Adipose tissue (tissue), 3 donors: Measurements from ENCODE around the gene NEDD4L. TPM values are rescaled to one million over a fixed set of nuclear protein-coding genes. Genes with fewer than 3 reads are reported as not detected.
"Not testable (repeated sequence)": the region's sequence is repeated elsewhere in the genome, so short reads cannot be mapped to it uniquely, and the experiment has no call there.

Experiments
- H3K27ac ChIP-seq: one replicate; pipeline ENCODE4 v1.5.1; 2013; ENCODE audit warnings: low read depth, low read length
- WGBS, 3 donors: extraction: QIAGEN DNeasy Blood & Tissue Kit; methylation state at CpG; one replicate each; pipeline ENCODE4 v1.1.7; 2013; 5-methylcytosine and 5-hydroxymethylcytosine counted together
- polyA plus RNA-seq, 3 donors: library from polyadenylated mRNA; stranded (reverse); fragments of 200-250 nt; gene quantifications; one replicate each; pipeline ENCODE4 v1.2.3, GENCODE V29; 2013
- donor health status: healthy with polysubstance abuse.
- donor health status: Bipolar disorder and iron deficiency.
- donor health status: healthy.

The NEDD4L gene
- polyA plus RNA-seq, 3 donors = 12.7 to 77.3 (median 23.7) TPM

DNA sequence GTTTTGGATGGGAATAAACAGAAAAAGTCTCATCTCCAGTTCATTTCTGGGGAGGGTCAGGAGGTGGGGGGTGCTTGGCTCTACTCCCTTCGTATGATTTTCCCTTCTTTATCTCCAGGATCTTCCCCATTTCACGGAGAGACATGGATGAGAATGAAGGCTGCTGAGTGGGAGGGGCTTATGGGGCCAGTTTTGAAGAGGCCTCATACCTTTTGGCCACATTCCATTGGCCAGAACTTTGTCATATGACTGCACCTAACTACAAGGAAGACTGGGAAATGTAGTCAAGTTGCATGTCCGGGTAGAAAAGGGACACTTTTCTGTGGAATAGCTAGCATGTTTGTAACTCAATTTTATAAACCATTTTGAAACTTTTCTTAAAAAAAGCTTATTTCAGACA lies 117.6 kb downstream of the NEDD4L start:
- 63 to 78% (median 64%) methylated on average over 3 of the region's 3 CpGs for WGBS, 3 donors
- no peak overlapping the region for H3K27ac ChIP-seq

DNA sequence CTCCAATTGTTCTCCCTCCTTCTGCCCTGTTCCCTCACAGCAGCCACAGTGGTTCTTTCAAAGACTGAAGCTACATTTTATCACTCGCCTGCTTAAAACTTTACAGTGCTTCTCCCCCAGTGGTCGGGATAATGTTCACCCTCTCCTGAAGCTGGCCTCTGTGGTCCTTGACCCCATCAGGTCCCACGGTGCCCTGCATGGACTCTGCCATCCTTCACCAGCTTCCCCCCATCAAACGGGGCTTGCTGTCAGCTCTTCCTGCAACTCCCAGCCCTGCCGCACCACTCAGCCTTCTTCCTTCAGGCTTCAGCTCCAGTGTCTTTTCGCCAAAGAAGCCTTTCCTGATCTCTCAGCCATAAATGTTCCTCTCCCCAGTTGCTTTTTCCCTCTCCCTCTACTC lies 118.1 kb downstream of the NEDD4L start:
- WGBS, 3 donors = 84 to 85% (median 85%) methylated on average over 6 of the region's 6 CpGs
- no peak overlapping the region for H3K27ac ChIP-seq

DNA sequence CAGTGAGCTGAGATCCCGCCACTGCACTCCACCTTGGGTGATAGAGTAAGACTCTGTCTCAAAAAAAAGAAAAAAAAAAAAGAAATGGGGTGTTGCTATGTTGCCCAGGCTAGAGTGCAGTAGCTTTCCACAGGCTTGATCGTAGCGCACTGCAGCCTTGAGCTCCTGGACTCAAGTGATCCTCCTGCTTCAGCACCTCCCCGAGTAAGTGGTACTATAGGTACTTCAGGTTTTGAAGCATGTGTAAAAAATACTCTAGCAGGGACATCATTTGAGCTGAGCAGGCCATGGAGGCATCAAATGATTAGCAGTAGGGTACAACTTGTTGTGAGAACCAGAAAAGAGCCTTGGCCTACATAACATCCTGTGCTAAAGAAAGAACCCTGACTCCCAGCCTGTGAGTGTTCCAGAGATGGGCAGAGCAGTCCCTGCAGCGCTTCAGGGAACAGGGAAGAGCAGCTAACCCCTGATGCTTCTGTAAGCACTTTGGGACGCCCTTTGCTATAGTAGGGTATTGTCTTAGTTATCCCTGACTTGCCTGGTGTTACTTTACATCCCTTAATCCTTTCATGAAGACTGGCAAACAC lies 119.1 kb downstream of the NEDD4L start:
- H3K27ac ChIP-seq = no peak overlapping the region
- 96 to 97% (median 97%) methylated on average over 6 of the region's 6 CpGs for WGBS, 3 donors

DNA sequence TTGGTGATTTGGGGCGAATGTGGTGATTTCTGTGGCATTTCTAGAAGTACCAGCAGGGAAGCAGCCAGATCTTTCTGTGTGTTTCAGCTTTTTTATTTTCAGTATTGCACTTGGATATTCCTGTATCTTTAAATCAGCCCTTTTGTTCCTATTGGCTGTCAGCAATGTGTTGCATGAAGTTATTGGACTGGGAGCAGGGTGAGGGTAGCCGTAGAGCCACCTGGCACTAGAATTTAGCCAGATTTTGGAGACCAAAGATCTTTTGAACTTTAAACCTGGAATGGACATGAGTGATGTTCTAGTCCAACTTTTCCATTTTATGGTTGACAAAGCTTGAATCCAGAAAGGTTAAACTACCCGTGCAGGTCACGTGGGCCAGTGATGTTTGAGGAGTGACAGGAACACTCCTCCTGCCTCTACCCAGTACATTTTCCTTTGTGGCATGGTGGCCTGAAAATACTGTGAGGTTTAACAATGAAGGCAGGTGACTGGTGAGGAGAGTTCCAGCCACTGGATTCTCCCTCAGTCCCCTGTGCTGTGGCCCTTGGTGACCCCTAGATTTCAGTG lies 122.3 kb downstream of the NEDD4L start:
- no peak overlapping the region for H3K27ac ChIP-seq
- WGBS, 3 donors = 87 to 94% (median 89%) methylated on average over 4 of the region's 4 CpGs

DNA sequence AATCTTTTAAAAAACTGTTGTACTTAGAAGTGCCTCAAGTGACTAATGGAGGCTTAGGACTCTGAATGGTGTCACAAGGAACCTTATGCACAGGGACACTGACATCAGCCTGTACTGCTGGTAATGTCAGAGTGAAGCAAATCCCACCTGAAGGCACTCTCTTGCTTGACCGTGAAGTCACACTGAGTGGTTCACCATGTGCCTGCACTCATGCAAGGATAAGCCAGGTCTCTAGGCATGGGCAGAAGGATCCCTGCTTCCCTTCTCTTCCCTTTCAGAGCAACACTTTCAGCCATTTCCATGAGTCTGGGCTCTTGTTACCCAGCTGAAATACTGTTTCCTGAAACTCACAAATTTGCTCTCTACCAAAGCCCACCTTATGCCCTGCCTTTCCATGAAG lies 123.0 kb downstream of the NEDD4L start:
- 89 to 93% (median 91%) methylated on average over 1 of the region's 1 CpG for WGBS, 3 donors
- no peak overlapping the region for H3K27ac ChIP-seq

DNA sequence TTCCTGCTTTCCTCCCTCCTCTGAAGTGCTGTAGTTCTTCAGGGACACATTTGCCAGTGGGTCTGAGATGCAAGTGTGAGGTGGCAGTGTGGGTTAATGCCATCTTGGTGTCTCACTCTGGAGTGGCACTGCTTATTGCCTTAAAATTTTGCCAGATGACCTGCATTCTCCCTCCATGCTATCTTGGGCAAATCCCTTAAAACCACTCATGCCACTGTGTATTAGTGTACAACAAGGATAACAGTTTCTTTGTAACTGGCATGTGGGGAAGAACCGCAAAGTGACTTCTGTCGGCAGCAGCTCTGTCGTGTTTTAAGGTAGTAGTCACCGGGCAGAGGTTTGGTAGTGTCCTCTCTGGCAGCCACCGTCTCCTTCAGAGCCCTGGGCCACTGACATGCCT lies 124.2 kb downstream of the NEDD4L start:
- H3K27ac ChIP-seq = no peak overlapping the region
- WGBS, 3 donors = 82 to 98% (median 96%) methylated on average over 5 of the region's 5 CpGs

DNA sequence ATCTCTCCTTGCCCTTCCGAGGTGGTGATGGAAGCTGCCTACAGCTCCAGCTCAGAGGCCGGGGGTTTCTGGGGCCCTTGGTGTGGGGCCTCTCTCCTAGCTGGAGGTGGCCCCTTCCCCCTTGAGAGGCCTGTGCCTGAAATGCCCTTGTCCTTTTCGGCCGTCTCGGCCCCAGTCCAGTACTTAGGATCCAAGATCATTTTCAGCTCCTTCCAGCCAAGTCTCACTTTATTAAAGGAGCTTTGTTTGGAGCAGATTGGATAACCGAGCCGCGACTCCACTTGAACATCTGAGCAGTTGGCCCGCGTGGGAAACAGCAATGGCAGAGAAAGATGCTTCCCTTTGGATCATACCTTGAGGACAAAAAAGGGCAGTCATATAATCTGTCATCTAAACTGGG lies 125.0 kb downstream of the NEDD4L start:
- WGBS, 3 donors = 93 to 97% (median 94%) methylated on average over 10 of the region's 10 CpGs
- H3K27ac ChIP-seq = no peak overlapping the region

DNA sequence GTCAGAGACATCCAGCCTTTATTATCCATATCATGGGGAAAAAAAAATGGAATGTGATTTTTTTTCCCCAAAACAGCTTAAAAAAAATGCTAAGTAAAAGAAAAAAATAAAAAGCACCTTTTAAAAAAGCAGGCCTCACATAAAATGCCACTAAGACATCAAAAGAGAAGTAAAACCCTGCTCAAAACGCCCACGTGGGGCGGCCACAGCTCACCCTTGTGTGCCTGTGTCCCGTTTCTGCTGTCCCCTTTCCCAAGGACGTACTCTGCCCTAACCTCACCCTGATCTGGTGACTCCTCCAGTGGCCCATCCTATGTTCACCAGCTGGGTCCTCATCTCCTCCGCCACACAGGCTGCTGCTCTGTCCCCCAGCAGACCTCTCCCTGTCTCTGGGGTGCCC lies 125.4 kb downstream of the NEDD4L start:
- 86 to 94% (median 90%) methylated on average over 6 of the region's 6 CpGs for WGBS, 3 donors
- H3K27ac ChIP-seq = no peak overlapping the region

DNA sequence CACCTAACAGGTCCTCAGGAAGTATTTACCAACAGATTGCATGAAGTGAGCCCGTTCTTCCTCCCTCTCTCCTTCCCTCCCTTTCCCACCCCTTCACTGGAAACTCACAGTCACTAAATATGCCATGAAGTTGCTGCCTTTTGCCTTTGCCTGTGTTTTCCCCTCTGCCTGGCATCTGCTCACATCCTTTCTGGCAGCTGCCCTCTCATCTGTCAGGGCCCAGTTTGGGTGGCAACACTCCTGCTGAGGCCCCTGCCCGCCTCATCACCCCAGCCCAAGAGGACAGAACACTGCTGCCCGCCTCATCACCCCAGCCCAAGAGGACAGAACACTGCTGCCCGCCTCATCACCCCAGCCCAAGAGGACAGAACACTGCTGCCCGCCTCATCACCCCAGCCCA lies 126.0 kb downstream of the NEDD4L start:
- not testable (repeated sequence) for H3K27ac ChIP-seq
- WGBS, 3 donors = 88 to 93% (median 90%) methylated on average over 2 to 3 of the region's 5 CpGs

DNA sequence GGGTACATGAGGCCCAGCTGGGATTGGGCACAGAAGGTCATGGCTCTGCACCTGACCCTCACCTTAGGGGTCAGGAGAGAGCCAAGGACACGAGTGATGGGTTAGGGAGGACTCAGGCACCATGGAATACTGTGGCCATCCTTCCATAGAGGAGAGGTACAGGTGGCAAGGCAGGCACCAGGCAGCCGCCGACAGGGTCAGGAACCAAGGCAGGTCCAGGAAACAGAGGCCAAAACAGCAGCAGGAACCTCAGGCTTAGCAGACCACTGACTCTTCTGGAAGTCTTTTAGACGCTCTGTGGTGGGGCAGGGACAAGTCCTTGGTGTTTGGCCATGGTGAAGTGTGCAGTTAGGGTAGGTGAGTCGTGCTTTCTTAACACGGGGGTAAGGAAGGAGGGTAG lies 128.0 kb downstream of the NEDD4L start:
- H3K27ac ChIP-seq = no peak overlapping the region
- WGBS, 3 donors = 93 to 97% (median 96%) methylated on average over 6 of the region's 6 CpGs

DNA sequence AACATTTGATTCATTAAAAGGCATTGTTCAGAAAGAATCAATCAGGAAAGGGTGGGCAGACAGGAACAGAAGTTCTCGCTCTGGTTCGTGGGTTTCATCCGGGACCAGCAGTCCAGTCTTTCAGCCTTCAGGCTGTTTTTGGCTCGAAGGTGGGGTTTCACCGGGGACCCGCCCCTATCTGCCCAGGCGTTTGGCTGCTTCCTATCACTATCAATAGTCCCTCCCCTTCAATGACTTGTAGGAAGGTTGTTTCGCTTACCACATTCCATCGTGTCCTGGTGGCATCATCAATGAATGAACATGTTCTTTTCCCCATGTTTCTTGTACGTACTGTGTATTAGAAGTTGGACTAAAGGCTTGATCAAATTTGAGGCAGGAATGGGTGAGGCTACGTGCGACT lies 130.3 kb downstream of the NEDD4L start:
- no peak overlapping the region for H3K27ac ChIP-seq
- 85 to 90% (median 87%) methylated on average over 12 of the region's 12 CpGs for WGBS, 3 donors

DNA sequence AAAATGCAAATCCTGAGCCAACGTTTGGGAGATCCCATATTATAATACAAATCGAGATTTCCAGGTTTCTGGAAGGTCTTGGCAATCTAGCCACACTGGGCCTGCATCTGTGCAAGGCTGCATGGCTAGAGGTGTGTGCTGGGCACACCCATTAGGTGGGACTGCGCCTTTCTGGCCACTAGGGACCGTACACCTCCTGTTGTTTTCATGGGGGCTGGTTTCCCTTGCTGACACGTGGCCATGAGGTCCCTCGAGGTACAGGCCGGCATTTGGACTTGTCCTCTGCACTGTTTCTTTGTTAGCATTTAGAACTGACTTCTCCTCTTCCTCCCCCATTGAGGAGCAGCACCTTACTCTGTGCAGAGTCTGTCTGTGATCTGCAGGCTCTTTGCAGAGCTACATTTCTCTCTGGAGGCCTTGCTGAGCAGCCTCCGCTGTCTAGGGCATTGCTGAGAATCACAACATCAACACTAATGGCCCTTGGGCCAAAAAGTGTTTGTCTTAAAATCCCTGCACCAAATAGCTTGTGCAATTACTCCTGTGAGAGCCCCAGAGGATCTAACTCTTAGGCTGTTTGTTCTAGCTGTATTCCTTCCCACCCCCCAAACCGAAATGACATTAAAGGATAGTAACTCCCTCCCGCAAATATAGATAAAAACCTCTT lies 131.2 kb downstream of the NEDD4L start:
- WGBS, 3 donors = 63 to 76% (median 67%) methylated on average over 10 of the region's 10 CpGs
- H3K27ac ChIP-seq = no peak overlapping the region

DNA sequence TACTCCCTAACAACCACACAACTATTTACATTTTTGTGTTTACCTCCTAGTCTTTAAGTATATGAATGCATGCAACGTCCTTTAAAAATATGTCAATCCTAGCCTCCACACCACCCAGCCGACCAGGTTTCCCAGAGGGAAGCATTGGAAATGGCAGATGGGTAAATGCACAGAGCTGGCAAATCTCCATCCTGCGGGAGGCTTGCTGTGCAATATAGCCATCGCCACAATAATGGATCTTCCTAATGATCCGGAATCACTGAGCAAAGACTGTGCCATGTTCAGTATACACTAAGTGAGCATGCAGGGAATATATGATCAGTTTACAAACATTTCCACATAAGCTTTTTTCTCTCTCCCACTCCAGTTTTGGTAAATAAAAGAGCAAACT lies 131.8 kb downstream of the NEDD4L start:
- no peak overlapping the region for H3K27ac ChIP-seq
- WGBS, 3 donors = 82 to 83% (median 82%) methylated on average over 5 of the region's 5 CpGs

DNA sequence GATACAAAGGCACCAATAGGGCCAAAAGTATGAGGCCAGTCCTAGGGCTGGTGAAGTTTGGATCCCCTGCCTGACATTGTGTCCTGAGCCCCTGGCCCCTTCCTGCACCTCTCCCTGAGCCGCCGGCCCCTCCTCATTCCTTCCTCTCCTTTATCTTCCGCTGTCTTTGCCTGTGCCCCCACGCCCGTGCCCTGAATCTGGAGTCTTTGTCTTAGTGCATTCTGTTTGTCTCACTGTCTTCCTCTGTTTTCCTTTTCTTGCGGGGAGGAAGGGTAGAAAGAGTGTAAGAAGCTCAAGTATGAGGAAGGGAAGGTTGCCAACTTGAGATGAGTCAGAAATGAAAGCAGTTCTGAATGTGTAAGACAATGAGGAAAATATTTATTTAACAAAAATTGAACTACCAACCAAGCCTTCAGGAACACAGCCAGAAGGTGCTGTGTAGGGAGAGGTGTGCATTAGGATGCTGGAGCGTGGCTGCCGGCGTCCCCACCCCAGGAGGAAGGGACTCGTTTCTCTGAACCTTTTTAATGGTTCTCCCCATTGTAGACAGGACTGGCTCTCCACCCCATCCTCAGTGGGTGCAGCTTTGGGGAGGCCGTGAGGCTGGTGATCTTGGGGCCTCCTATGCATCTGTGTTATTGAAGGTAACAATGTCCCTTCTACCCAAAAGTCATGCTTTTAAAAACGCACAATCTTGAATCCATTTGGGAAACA lies 133.1 kb downstream of the NEDD4L start:
- no peak overlapping the region for H3K27ac ChIP-seq
- 53 to 71% (median 55%) methylated on average over 12 of the region's 12 CpGs for WGBS, 3 donors

DNA sequence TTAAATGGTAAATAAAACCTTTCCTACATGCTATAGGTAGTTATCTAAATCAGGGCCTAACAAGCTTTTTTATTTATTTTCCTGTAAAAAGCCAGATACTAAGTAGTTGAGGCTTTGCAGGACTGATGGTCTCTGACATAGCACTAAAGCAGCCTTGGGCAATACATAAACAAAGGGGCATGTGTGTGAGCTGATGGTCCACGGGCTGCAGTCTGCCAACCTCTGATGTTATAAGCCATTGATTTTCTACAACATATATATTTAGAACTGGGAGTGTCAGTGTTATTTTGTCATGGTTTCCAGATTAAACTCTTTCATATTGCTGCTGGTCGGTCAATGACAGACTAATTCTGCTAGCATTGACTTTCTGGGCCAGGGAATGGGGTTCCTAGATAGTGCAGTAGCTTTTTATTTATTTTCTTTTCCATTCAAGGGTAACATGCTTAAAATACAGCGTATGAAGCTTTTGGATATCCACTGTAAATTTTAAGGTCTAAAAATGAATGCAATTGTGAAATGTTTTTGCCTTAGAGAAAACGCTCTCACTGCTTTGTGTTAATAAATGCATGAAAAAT lies 134.0 kb downstream of the NEDD4L start:
- WGBS, 3 donors = 51 to 86% (median 86%) methylated on average over 4 of the region's 4 CpGs
- no peak overlapping the region for H3K27ac ChIP-seq

DNA sequence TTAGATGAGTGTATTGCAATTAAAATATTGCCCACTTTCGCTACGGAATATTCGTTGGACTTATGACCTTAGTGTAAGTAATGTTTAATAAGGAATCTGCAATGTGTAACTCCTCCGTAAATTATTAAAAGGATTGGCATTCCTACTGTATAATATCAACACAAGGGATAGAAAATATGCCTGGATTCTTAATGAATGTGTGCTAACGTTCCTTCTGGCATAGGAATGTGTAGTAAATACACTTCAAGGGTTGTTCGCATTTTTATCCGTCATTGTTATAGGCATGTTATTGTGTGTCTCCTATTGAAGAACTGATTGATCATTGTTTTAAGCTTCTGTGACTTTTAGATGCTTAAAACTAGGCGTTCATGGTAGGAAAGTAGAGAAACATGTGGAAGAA lies 134.5 kb downstream of the NEDD4L start:
- WGBS, 3 donors = 22 to 77% (median 64%) methylated on average over 8 of the region's 8 CpGs
- H3K27ac ChIP-seq = no peak overlapping the region

DNA sequence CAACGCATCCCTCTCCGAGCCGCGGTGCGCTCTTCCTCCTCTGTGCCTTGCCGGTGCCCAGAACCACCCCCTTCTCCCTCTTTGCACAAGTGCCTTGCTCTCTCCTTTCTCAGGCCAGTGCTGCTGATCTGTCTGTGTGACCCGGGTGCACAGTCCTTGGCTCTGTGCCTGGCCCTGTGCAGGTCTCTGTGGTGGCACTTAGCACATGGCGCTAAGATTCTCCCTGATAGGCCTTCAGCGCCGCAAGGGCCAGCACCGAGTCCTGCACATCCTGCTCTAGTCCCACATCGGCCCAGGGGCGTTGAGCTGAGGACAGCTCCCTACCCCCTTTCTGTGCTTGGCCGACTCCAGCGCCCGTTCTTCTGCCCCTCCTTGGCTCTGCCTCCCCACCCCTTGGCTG lies 136.1 kb downstream of the NEDD4L start:
- no peak overlapping the region for H3K27ac ChIP-seq
- WGBS, 3 donors = 78 to 89% (median 84%) methylated on average over 16 of the region's 16 CpGs

DNA sequence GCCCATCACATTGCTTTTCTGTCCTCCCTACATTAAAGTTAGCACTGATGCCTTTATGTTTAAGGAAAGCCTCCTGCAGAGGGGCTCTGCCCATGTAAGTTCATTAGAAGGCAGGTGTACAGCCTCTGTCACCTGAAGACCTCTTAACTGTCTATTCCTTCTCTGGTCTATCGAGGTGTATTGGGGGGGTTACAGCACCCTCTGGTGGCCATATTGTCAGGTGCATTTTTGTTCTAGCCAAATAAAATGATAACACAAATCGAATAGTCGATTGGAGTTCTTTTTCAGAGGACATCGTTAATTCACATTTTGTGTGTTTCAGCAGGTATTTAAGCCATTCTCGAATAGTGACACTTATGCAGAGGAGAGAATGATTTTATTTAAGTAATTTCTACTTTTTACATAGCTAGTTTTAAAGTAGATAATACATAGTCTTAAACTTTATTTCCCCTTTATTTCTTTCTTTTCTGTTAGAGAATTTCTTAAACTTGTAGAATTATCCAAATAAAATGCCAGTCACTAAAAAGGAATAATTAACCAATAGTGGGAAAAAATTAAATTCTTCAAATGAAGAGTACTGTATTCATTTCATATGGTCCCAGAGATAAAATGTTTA lies 136.8 kb downstream of the NEDD4L start:
- WGBS, 3 donors = 13 to 39% (median 31%) methylated on average over 5 of the region's 5 CpGs
- H3K27ac ChIP-seq = no peak overlapping the region

DNA sequence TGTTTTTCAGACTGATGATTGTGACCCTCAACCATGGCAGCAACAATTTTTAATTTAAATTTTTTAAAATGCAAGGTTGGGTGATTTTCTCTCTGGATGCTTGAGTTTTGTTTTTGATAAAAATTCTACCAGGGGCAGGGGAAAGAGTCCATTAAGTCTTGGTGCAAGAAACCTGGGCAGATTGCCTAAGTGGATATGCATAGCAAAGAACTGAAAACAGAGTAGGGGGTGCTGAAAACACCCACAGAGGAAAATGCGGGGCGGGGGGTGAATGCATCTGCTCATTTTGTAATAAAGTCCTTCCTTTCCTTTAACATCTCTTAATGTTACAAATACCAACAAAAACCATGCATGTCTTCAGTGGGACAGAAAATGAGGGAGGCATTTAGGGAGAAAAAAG lies 138.0 kb downstream of the NEDD4L start:
- 90 to 96% (median 93%) methylated on average over 2 of the region's 2 CpGs for WGBS, 3 donors
- no peak overlapping the region for H3K27ac ChIP-seq
